ENCODE data around the gene MEGF11.

The MEGF11 gene

DNA sequence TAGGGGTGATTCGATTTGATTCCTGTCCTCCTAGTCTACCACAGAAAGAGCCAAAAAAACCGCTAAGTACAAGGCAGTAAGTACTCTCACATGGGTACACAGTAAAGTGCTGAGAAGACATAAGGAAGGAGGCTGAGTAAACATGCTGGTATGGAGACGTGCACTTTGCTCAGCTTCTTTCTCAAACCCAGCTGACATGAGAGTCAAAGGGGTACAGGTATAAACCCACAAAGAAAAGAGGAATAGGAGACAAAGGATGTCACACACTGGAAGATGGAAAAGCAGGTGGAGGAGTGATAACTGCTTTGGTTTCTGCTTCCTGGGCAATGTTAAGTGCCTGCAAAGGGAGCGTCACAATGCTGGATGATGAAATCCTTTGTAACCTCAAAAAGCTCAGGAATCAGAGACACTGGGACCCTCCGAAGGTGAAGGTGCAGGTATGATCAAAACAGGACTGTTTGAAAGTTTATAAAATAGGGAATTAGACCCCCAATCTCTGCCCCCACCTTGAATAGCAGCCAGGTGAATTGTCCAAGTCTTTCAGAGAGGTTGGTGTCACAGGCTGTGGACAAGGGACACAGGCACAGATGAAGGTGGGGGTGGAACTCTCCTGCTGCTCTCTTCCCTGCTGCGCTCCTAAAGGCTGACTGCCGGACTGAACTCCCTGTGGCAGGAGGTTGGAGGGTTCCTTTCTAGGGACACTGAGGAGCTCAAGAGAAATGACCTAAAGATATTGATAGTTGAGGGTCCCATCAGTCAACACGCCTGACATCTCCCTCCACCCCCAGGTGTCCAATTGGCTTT, 282.4 kb downstream of the MEGF11 start:
- TF ChIP-seq, protein P1, sequence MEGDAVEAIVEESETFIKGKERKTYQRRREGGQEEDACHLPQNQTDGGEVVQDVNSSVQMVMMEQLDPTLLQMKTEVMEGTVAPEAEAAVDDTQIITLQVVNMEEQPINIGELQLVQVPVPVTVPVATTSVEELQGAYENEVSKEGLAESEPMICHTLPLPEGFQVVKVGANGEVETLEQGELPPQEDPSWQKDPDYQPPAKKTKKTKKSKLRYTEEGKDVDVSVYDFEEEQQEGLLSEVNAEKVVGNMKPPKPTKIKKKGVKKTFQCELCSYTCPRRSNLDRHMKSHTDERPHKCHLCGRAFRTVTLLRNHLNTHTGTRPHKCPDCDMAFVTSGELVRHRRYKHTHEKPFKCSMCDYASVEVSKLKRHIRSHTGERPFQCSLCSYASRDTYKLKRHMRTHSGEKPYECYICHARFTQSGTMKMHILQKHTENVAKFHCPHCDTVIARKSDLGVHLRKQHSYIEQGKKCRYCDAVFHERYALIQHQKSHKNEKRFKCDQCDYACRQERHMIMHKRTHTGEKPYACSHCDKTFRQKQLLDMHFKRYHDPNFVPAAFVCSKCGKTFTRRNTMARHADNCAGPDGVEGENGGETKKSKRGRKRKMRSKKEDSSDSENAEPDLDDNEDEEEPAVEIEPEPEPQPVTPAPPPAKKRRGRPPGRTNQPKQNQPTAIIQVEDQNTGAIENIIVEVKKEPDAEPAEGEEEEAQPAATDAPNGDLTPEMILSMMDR (IDR thresholded peaks at IDR 0.05; ENCODE audit: low read depth, low read length): no peak
- no peak for TF ChIP-seq EZH2phosphoT487 (IDR thresholded peaks at IDR 0.05; ENCODE audit: low read depth)
- no peaks in the 10 kb centered on the region for H3K79me2 ChIP-seq (ENCODE audit: low read length)
- H3K27ac ChIP-seq (ENCODE audit: low read length): no peak overlapping the region
- H3K4me2 ChIP-seq (ENCODE audit: low read length): no peak overlapping the region
- no peaks in the 10 kb centered on the region for H3K36me3 ChIP-seq (replicated peaks; ENCODE audit: low read depth, low read length)
- H3K4me3 ChIP-seq (ENCODE audit: low read length): no peak overlapping the region
- H3K9me3 ChIP-seq (ENCODE audit: insufficient read depth, low read length): no peaks in the 10 kb centered on the region
- no peak overlapping the region for H2AFZ ChIP-seq (ENCODE audit: low read depth, low read length)
- no peaks in the 10 kb centered on the region; the same call in 1 of the 2 replicates for H4K20me1 ChIP-seq (ENCODE audit: insufficient read depth, low read length)
- peaks cover 75% of the 10 kb centered on the region for H3K27me3 ChIP-seq (ENCODE audit: low read depth, low read length)
- H3K4me1 ChIP-seq (ENCODE audit: low read length): no peaks in the 10 kb centered on the region
- no peak overlapping the region for H3K9ac ChIP-seq (ENCODE audit: low read length)

DNA sequence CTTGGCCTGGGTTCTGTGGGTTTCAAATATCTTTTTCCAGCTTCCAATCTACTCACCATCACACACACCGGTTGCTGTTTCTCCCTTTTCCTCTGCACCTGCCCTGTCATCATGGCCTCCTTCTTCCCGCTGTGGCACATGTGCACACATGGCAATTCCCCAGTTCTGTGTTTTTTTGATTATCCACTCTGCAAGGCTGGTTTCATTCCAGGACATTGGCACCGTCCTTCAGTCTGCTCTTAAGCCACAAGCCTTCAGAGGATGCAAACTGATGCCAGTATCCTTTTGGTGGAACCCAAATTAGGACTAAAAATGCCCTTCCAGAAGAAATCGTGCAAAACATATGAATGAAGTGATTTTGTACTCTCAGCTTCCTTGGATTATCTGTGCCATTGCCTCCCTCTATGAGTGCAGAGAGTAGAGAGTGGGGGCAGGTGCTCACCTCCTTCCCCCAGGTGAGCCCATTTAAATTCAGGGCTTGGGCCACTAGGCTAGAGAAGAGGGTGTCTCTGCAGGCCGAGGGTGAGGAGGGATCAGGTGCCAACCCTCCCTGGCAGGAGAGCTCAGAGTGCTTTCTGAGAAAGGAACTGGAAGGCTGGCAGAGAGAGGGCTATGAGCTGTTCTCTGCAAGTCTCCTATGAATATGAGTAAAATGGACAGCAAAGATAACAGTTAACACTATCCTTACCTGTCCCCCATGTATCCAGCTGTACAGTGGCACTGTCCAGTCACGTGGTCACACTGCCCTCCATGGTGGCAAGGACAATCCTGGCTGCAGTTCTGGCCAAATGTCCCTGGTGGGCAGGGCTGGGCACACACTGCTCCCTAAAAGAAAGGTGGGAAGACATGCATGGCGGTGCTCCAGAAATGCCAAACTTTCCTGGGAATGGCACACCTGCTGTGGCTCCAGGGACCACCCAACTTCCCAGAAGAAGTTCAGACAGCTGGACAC, 283.4 kb downstream of the MEGF11 start:
- Histone ChIP-seq H3K27me3 (ENCODE audit: low read depth, low read length) (peaks cover 70% of the 10 kb centered on the region), H3K4me1 (ENCODE audit: low read length) (no peaks in the 10 kb centered on the region), H3K9me3 (ENCODE audit: insufficient read depth, low read length) (no peaks in the 10 kb centered on the region), H3K9ac (ENCODE audit: low read length) (no peak overlapping the region), H3K4me3 (ENCODE audit: low read length) (no peak overlapping the region), H3K79me2 (ENCODE audit: low read length) (no peaks in the 10 kb centered on the region), H3K4me2 (ENCODE audit: low read length) (no peak overlapping the region), H3K27ac (ENCODE audit: low read length) (no peak overlapping the region), H4K20me1 (ENCODE audit: insufficient read depth, low read length) (no peaks in the 10 kb centered on the region; the same call in 1 of the 2 replicates), H2AFZ (ENCODE audit: low read depth, low read length) (no peak overlapping the region), H3K36me3 (replicated peaks; ENCODE audit: low read depth, low read length) (no peaks in the 10 kb centered on the region)
- TF ChIP-seq EZH2phosphoT487 (IDR thresholded peaks at IDR 0.05; ENCODE audit: low read depth): no peak
- TF ChIP-seq, protein P1 (IDR thresholded peaks at IDR 0.05; ENCODE audit: low read depth, low read length): no peak

DNA sequence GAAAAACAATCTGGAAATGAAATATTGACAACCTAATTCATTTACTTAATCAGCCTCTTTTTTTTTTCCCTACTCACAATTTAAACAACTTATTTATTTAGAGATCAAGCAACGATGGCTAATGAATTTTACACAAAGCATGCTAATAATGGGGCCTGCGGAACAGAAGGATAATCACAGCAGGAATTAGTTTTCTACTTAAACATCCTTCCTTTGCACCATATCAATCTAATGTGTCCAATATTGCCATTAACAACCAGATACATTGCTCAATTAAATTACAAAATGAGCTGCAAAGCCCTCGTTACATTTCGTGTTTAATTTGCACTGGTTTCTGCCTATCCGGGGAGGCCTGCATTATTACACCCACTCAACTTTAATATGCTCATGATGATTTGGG, 285.0 kb downstream of the MEGF11 start:
- Histone ChIP-seq H3K9me3 (ENCODE audit: insufficient read depth, low read length) (no peaks in the 10 kb centered on the region), H3K4me1 (ENCODE audit: low read length) (no peaks in the 10 kb centered on the region), H3K9ac (ENCODE audit: low read length) (no peak overlapping the region), H3K36me3 (replicated peaks; ENCODE audit: low read depth, low read length) (no peaks in the 10 kb centered on the region), H3K27me3 (ENCODE audit: low read depth, low read length) (peaks cover 67% of the 10 kb centered on the region), H3K79me2 (ENCODE audit: low read length) (no peaks in the 10 kb centered on the region), H4K20me1 (ENCODE audit: insufficient read depth, low read length) (no peaks in the 10 kb centered on the region; the same call in 1 of the 2 replicates), H3K4me2 (ENCODE audit: low read length) (no peak overlapping the region), H2AFZ (ENCODE audit: low read depth, low read length) (no peak overlapping the region), H3K27ac (ENCODE audit: low read length) (no peak overlapping the region), H3K4me3 (ENCODE audit: low read length) (no peak overlapping the region)
- TF ChIP-seq EZH2phosphoT487 (IDR thresholded peaks at IDR 0.05; ENCODE audit: low read depth): no peak
- TF ChIP-seq, protein P1 (IDR thresholded peaks at IDR 0.05; ENCODE audit: low read depth, low read length): no peak

Measured in OCI-LY3 (cell line).